Measurements from ENCODE around the gene AP5Z1.
"Not testable (repeated sequence)": the region's sequence is repeated elsewhere in the genome, so short reads cannot be mapped to it uniquely, and the experiment has no call there.

The AP5Z1 gene

DNA sequence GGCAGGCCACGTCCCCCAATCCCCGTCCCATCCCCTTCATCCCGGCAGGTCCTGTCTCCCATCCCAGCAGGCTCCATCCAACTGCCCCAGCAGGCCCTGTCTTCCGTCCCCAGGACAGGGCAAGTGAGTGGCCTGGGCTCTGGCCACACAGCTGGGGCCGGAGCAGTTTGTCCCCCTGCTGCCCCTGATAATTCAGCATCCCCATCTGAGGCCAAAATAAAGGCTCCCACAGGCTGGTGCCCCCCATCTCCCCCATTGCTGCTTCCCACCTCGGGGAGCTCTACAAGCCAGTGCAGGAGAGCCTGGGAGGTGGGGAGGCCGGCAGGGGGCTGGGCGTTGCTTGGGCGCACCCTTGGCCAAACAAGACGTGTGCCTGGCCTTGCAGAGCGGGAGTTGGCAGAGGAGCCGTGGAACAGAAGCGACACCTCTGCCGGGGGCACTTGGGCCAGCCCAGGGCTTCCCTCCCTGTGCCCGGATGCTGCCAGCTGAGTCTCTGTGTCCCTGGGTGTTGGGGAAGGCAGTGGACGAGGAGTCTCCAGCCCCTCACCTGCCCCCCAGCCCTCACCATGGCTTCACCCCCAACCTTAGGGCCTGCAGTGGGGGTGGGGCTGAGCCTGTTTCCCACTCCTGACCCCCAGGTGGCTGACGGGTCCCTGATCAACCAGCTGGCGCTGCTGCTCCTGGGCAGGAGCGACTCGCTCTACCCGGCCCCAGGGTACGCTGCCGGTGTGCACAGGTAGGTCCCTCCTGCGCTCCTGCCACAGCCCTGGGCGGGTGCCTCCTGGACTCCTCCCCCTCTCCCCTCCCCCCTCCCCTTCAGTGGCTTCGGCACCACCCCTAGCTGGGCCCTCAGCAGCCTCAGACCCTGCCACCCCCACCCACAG, 14.0 kb downstream of the AP5Z1 start:
- no peak for DNase-seq

DNA sequence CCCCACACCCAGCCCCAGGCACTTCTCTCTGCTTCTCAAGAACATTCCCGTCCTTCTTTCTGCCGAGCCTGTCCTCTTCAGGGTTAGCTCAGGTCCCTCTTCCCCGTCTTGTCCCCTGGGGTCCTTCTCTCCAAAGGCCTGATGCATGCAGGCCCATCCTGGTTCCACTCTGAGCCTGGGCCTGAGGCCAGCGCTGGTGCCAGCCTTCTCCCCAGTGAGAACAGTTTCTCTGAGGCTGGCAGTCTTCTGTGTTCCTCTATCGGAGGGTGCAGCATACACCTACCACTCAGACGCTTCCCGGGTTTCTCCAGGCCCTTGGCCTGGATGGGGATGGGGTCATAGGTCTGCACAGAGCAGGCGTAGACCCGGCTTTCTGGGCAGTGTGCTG, 14.6 kb downstream of the AP5Z1 start:
- DNase-seq, result no peak

DNA sequence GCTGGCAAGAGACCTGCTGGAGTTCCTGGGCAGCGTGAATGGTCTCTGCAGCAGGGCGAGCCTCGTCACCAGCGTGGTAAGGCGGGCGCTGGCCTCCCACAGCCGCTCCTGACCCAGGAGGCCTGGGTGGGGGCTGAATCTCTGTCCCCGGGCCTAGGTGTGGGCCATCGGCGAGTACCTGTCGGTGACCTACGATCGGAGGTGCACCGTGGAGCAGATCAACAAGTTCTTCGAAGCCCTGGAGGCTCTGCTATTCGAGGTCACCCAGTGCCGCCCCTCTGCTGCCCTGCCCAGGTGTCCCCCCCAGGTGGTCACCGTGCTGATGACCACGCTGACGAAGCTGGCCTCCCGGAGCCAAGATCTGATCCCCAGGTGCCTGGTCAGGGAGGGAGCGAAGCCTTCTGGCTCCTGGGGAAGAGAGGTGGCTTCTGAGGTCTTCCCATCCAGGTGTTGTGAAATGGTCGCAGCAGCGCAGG, 15.1 kb downstream of the AP5Z1 start:
- no peak for DNase-seq

DNA sequence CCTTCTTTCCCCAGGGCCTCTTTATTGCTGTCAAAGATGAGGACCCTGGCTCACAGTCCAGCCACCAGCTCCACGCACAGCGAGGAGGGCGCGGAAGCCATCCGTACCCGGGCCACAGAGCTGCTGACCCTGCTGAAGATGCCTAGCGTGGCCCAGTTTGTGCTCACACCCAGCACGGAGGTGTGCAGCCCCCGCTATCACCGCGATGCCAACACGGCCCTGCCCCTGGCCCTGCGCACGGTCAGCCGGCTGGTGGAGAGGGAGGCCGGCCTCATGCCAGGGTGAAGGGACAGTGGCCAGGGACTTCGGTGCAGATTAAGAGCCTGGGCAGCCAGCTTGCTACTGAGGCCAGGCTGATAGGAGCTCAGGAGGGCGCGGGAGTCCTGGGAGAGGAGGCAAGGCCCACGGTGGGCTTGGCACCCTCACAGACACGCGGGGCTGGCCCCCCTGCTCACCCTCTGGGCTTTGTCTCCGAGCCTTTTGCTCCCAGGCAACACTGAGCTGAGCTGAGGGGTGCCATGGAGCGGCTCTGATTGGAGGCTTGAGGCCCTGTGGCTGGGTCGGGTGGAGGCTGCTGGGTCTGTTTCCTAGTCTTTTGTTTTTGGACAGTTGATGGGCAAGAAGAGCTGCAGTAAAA, 15.8 kb downstream of the AP5Z1 start:
- no peak for DNase-seq

DNA sequence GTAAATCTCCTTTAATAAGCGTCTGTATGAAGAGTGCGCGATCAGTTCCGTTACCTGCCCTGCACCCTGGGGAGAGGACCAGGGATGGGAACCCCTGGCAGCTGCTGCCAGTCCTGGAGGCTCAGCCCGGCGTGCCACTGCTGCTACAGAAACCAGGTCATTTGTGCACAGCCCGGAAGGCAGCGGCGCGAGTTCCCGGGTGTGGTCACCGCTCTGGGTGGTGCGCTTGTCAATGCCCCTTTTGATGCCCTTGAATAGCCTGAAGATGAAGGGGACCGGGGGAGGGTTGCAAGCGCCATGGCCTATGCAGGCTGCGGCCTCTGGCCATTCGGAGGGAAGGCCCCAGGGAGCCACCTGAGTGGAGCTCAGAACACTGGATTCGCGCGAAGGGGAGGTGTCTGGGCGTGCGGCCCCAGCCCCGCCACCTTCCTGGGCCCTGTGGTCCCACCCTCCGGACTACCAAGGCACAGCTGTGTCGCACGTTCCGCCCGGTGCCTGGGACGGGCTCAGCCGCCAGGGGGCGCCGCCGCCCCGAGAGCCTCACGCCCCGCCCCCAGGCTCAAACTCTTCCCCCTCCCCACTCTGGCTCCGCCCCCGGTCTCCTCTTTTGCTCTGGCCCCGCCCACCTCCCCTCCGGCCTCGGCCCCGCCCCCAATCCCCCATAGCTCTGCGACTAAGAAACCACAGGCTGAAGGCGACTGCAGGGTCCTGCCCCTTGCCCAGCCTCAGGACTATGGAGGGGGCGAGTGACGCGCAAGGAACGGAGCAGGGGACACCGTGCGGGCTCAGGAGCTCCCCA, 16.5 kb downstream of the AP5Z1 start:
- DNase-seq, result peak; percentile 88

DNA sequence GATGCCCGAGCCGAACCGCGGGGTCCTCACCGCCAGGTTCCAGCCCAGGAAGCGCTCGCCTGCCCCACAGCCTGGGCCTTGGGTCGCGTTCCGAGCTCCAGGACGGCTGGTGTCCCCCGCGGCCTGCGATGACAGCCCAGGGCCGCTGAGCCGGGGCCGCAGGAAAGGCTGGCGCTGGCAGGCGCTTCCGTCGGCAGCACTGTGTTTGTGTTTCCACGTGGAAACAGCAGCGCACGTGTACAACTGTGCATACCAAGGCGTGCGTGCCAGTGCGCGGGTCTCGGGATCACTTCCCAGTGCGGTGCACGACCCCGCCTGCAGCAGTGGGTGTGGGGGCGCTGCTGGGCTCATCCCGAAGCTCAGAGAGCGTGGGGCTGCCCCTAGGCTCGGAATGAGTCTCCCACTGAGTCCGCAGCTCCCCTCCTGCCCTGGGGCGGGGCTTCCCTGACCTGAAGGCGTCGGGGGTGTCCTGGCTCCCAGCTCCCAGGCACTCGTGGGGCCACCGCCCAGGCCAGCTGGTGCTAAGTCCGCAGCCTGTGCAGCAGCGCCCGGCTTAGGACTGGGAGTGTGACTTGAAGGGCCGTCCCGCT, 17.2 kb downstream of the AP5Z1 start:
- DNase-seq, result peak; percentile 56

DNA sequence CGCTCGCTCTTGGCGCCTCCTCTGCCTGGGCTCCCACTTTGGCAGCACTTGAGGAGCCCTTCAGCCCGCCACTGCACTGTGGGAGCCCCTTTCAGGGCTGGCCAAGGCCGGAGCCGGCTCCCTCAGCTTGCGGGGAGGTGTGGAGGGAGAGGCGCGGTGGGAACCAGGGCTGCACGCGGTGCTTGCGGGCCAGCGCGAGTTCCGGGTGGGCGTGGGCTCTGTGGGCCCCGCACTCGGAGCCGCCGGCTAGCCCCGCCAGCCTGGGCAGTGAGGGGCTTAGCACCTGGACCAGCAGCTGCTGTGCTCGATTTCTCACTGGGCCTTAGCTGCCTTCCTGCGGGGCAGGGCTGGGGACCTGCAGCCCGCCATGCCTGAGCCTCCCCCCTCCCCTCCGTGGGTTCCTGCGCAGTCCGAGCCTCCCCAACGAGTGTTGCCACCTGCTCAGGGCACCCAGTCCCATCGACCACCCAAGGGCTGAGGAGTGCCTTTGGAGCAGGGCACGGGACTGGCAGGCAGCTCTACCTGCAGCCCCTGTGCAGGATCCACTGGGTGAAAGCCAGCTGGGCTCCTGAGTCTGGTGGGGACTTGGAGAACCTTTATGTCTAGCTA, 18.1 kb downstream of the AP5Z1 start:
- DNase-seq, result peak; percentile 31

DNA sequence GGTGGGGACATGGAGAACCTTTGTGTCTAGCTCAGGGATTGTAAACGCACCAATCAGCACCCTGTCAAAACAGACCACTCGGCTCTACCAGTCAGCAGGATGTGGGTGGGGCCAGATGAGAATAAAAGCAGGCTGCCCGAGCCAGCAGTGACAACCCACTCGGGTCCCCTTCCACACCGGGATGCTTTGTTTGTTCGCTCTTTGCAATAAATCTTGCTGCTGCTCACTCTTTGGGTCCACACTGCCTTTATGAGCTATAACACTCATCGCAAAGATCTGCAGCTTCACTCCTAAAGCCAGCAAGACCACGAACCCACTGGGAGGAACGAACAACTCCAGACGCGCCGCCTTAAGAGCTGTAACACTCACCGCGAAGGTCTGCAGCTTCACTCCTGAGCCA, 18.7 kb downstream of the AP5Z1 start:
- DNase-seq, result not testable (repeated sequence)

DNA sequence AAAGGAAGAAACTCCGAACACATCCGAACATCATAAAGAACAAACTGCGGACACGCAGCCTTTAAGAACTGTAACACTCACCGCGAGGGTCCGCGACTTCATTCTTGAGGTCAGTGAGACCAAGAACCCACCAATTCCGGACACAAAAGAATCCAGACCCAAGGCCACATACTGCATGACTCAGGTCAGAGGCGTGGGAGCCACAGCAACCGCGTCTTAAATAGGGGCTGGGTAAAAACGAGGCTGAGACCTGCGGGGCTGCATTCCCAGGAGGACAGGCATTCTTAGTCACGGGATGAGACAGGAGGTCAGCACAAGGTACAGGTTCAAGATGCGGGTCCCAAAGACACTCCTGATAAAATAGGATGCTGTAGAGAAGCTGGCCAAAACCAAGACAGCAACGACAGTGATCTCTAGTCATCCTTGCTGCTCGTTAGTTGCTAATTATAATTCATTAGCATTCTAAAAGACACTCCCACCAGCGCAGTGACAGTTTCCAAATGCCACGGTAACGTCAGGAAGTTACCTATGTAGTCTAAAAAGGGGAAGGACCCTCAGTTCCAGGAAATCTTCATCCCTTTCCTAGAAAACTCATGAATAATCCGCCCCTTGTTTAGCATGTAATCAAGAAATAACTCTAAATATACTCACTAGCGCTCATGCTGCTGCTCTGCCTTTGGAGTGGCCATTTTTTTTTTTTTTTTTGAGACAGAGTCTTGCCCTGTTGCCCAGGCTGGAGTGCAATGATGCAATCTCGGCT, 19.3 kb downstream of the AP5Z1 start:
- no peak for DNase-seq

DNA sequence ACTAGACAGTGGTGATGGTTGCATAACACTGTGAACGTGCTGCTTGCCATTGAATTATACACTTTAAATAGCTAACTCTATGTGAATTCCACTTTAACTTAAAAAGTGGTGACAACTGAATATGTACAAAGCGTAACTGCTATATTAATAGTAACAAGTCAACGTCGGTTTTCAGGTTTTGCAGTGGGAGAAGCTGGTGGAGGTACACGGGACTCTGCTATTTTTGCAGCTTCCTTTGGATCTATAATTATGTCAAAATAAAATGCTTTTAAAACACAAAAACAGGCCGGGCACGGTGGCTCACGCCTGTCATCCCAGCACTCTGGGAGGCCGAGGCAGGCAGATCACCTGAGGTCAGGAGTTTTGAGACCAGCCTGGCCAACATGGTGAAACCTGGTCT, 21.0 kb downstream of the AP5Z1 start:
- no peak for DNase-seq

DNA sequence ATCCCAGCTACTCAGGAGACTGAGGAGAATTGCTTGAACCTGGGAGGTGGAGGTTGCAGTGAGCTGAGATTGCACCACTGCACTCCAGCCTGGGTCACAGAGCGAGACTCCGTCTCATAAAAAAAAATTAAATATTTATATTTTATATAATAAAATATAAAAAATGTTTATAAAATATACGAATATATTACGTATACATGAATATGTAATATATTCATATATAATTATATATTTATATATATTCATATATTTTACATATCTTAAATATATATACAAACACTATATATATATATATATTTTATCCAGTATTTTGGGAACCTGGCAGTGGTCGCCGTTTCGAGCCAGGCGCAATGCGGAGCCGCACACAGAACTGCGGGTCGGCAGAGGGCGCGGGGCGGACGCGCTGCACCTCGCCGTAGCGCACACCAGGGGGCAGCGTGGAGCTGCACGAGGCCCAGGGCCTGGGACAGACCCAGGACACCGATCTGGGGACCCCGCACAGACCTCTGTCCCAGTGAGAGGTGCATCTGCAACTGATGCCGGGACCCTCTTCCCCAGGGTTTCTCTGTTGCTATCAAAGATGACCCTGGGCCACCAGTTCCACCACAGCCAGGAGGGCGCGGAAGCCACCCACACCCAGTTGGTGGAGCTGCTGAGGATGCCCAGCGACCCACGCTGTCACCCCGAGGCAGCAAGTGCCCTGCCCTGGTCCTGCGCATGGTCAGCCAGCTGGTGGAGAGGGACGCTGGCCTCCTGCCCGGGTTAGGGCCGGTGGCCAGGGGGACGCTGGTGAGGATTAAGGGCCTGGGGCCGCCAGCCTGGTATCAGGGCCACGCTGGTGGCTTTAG, 22.7 kb downstream of the AP5Z1 start:
- no peak for DNase-seq

DNA sequence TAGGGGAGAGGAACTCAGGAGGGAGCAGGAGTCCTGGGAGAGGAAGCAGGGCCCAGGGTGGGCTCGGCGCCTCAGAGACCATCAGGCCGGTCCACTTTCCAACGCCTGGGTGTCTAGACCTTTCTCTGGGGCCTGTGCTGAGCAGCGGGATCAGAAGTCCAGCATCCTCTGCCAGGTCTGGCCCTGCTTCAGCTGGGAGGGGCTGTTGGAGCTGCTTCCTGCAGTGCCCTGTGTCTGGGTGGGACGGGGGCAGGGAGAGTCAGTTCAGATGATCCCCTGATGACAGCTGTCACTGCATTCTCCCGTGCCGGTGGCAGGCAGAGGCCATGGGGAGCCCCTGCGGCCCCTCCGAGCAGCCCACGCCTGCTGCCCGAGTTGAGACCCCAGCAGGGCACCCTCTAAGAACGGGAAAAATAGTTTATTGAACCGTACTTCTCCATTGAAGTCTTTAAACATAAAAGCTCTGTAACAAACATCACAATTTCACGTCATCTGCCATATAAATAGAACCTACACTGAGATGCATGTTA, 23.3 kb downstream of the AP5Z1 start:
- no peak for DNase-seq

DNA sequence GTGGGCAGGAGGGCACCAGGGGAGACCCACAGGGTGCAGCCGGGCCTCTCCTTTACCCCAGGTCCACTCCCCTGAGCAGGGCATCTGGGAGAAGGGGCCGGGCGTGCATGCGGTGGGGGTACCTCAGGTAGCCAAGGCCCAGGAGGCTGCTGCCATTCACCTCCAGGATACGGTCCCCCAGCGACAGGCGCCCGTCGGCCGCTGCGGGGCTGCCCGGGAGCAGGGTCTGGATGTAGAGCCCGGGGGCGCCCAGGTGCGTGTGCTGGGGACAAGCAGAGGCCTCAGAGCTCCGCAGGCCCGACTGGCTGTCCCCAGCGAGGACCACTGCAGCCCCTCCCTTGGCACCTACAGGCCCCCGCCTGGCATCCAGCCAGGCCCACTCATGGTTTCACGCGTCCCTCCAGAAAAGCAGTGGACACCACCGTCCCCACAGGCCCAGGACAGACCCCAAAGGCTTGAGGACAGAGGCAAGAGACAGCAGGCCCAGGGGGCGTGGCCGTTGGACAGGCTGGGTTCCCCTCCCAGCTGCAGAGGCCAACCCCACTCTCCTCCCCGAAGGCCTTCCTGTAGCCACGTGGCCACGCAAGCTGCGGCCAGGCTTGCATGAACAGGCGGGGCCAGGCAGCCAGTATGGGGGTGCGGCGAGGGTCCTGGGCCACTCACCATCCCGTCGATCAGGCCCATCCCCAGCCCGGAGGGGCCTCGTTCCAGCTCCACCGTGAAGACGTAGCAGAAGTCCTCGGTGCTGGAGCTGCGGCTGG, 24.3 kb downstream of the AP5Z1 start:
- no peak for DNase-seq

DNA sequence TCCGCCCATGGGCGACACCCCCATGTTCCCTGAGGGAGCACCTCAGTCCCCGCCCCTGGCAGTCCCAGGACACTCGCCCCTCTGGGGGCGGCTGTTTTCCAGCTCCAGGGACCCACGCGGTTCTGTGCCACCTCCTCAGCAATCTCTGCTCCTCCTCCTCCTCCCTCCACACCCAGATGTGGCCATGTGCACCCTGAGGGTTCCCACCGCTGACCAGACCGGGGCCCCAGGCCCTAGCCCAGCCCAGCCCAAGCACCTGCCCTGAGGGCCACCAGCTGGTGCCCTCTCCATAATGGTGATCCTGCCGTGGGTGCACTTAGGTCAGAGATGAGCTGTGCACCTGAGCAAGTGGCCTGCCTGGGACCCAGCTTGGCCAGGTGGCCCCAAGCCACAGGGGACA, 25.1 kb downstream of the AP5Z1 start:
- no peak for DNase-seq

DNA sequence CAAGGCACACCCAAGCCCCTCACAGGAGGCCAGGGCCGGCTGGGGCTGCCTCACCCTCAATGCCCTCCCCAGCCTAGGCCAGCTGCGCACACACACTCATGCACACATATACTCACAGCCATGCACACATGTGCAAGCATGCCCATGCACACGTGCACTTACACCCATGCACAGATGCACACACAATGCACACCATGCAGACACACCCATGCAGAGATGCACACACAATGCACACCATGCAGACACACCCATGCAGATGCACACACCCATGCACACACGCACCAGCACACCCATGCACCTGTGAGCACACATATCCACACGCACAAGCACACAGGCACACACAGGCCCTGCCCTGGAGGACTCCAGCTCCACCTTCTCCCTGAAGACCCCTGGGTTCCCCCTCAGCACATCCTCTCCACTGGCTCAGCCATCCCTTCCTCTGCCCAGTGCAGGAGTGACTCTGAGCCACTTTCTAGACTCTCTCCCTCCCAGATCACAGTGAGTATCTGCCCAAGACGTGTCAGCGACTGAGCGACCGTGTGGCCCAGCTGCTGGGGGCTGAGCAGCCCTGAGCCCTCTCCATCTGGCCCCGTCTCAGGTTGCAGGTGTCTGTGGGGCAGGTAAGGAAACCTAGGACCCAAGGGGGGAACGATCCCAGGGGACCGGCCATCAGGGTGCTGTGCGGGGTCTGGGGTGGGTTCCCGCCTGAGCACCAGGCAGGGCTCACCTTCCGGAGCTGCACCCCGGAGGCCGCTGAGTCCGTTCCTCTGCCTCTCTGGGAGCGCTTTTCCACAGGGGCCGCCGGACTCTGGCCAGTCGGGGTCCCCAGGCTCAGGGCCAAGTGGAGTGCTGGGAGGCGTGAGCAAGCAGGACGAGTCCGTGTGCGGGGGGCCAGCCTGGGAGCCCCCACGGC, 25.8 kb downstream of the AP5Z1 start:
- no peak for DNase-seq

DNA sequence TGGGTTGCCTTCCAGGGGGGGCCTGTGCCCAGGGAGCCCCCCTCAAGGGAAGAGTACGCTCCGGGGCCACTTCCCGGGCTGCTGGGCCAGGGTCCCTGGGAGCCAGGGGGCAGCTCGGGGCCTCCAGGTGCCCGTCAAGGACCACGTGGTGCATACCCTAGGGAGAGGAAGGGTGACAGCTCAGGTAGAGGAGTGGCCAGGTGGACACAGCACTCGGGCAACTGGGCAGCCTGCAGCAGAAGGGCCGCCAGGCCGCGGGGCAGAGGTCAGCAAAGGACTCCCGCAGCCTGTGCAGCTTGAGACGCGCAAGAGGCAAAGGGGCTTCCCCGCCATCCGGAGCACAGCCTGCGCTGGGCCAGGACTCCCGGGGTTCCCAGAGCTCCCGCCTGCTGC, 26.4 kb downstream of the AP5Z1 start:
- DNase-seq, result no peak

DNA sequence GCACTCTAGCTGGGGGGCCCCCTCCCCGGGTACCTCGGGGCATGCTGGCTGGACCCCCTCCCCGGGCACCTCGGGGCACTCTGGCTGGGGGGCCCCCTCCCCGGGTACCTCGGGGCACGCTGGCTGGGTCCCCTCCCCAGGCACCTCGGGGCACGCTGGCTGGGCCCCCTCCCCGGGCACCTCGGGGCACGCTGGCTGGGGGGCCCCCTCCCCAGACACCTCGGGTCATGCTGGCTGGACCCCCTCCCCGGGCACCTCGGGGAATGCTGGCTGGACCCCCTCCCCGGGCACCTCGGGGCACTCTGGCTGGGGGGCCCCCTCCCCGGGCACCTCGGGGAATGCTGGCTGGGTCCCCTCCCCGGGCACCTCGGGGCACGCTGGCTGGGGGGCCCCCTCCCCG, 27.2 kb downstream of the AP5Z1 start:
- not testable (repeated sequence) for DNase-seq

DNA sequence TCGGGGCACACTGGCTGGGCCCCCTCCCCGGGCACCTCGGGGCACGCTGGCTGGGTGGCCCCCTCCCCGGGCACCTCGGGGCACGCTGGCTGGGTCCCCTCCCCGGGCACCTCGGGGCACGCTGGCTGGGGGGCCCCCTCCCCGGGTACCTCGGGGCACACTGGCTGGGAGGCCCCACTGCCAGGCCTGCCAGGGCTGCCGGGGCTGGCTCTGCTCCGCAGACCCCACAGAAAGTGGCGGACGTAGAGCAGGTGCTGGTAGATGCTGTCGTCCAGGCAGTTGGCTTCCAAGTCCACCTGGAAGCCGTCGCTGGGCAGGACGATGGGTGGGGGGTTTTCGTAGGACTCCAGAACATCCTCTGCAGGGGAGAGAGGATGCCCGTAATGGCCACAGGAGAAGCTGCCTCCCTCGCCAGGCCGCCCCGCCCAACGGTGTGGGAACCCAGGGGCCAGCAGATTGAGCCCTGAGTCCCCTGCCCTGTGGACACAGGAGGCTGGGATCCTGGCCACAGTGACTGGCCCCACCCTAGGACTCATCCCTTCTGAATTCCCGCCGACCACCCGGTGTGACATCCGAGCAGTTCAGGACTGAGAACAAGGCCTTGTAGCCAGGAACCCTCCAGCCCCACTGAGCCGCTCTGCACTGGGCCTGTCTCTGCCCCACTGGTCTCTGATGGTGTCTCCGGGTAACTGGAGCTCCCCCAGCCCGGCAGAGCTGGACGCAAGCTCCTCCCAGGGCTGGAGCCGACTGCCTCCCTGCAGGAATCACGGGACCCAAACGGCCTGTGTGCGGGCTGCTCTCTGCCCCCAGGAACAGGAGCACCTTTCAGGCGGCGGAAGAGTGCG, 28.2 kb downstream of the AP5Z1 start:
- no peak for DNase-seq

Measured in left hindlimb (tissue), 1 donor.